Limb (tissue), 2 donors: ENCODE results near the gene GNA15.
"Not testable (repeated sequence)": the region's sequence is repeated elsewhere in the genome, so short reads cannot be mapped to it uniquely, and the experiment has no call there.

Experiments used
- DNase-seq, 2 donors: peaks; one replicate each; pipeline ENCODE4 v3.0.0-alpha.2; 2016; ENCODE audit errors: extremely low spot score in 2 of 2

Gene GNA15

GRCh38 chr19:3172673-3173000 lies 36.8 kb downstream of the GNA15 start:
- not testable (repeated sequence) for DNase-seq

DNA sequence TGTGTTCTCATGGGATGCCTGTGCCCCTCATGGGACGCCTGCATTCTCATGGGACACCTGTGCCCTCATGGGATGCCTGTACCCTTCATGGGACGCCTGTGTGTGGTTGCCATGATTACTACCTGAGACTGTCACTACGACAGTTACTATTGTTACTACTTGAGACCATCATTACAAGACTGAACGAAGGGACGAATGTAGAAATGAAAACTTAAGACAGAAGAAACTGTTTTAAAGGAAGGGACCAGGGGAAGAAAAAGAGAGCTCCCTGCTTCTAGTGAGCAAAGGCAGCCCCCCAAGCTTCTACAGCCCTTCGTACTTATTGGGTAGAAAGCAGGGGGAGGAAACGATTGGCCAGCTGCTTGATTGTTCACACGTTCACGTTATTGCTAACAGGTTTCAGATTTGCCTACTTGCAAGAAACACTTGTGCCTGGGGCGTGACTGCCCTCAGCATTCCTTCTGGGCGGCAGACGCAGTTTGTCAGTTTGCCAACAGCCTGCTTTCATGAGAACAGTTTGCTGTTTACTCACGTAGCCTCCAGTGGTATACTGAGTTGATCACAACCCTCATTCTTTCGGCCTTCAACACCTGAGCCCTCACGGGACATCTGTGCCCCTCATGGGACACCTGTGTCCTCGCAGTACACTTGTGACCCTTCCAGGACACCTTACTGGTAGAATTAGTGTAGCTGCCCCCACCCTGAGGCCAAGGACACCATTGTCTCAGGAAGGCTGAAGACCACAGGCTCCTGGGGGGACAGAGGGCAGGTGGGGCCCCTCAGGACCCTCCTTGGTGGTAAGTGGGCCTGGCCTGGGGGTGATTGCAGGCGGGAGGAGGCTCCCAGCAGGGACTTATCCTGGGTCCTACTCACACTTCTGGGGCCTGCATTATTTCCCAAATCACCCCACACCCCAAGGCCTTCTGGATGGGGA lies 40.2 kb downstream of the GNA15 start:
- peak; percentile 21 to 36 for DNase-seq

DNA sequence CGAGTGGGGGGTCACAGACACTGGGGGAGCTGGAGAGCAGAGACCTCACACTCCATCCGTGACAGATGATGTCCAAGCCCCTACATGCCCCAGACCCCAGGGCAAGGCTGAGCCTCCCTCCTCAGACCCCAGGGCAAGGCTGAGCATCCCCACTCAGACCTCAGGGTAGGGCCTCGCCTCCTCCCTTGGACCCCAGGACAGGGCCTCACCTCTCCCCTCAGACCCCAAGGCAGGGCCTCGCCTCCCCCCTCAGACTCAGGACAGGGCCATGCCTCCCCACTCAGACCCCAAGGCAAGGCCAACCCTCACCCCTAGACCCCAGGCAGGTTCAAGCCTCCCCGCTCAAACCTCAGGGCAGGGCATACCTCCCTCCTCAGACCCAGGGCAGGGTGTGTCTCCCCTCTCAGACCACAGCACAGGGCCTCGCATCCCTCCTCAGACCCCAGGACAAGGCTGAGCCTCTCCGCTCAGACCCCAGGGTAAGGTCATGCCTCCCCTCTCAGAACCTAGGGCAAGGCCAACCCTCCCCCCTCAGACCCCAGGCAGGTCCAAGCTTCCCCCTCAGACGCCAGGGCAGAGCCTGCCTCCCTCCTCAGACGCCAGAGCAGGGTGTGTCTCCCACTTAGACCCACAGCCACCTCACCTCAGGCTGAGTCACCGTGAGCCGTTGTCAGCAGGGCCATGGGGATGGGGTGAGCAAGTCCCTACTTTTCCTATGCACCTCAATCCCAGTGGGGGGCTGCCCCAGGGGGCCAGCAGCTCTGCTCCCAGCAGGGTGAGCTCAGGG lies 41.1 kb downstream of the GNA15 start:
- DNase-seq = peak in 1 of 2 donors; percentile 29

DNA sequence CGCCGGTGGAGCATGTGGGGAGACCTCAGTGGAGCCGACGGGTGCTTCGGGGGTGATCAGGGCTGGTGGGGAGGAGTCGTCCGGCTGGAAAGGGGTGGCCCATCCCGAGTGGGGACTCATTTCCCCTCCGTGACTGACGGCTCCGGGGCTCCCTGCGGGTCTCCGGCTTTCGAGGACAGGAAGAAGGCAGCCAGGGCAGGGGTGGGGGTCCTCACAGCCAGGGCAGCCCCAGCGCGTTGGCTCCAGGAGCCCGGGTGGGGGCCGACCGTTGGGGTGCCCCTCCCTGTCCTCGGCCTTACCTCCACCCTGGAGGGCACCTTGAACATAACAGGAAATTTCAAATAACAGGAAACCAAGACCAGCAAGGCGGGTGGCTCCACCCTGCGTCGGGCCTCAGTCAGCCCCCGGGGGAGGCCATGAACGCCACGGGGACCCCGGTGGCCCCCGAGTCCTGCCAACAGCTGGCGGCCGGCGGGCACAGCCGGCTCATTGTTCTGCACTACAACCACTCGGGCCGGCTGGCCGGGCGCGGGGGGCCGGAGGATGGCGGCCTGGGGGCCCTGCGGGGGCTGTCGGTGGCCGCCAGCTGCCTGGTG lies 42.6 kb downstream of the GNA15 start, which contains the start of gene S1PR4:
TSS of gene S1PR4 (plus strand) at position 393 of the 596 bp plus-strand sequence. CDS start at position 417, 24 bp downstream.
- DNase-seq = peak in 1 of 2 donors; percentile 27

DNA sequence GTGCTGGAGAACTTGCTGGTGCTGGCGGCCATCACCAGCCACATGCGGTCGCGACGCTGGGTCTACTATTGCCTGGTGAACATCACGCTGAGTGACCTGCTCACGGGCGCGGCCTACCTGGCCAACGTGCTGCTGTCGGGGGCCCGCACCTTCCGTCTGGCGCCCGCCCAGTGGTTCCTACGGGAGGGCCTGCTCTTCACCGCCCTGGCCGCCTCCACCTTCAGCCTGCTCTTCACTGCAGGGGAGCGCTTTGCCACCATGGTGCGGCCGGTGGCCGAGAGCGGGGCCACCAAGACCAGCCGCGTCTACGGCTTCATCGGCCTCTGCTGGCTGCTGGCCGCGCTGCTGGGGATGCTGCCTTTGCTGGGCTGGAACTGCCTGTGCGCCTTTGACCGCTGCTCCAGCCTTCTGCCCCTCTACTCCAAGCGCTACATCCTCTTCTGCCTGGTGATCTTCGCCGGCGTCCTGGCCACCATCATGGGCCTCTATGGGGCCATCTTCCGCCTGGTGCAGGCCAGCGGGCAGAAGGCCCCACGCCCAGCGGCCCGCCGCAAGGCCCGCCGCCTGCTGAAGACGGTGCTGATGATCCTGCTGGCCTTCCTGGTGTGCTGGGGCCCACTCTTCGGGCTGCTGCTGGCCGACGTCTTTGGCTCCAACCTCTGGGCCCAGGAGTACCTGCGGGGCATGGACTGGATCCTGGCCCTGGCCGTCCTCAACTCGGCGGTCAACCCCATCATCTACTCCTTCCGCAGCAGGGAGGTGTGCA lies 43.3 kb downstream of the GNA15 start:
- DNase-seq = peak in 1 of 2 donors; percentile 20

GRCh38 chr19:3179739-3180293 lies 44.0 kb downstream of the GNA15 start:
- peak in 1 of 2 donors; percentile 24 for DNase-seq

DNA sequence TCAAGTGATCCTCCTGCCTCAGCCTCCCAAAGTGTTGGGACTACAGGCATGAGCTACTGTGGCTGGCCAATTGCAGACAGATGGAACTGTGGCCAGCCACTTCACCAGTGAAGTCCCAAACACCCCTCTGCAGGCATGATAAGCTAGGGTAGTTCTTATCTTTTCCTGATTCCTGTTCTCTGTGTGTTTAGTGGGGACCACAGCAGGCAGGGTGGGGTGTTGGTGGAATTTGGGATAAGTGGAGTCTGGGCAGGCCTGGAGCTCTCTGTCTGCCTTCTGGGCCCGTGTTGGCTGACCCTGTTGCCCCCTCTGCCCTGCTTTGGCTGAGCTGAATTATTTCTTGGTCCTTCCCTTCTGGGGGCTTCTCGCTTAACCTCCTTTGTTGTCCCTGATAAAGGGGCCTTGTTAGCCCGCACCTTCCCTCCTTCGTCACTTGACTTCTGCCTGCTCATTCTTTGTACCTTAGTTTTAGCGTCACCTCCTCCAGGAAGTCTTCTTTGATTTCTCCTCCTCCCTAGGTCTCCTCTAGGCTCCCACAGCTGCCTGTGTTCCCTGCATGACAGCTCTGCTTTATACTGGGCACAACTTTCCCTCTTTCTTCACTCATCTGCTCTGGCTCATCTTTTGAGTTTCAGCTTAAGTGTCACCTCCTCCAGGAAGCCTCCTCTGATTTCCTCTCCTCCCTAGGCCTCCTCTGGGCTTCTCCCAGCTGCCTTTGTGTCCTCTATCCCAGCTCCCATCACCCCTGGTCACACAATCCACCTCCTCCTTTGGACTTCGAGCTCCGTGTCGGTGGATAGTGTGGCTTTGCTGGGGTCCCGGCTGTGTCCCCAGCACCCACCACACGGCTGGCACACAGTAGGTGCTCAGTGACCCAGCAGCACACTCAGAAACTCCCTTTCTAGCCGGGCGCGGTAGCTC lies 48.1 kb downstream of the GNA15 start:
- DNase-seq = no peak

DNA sequence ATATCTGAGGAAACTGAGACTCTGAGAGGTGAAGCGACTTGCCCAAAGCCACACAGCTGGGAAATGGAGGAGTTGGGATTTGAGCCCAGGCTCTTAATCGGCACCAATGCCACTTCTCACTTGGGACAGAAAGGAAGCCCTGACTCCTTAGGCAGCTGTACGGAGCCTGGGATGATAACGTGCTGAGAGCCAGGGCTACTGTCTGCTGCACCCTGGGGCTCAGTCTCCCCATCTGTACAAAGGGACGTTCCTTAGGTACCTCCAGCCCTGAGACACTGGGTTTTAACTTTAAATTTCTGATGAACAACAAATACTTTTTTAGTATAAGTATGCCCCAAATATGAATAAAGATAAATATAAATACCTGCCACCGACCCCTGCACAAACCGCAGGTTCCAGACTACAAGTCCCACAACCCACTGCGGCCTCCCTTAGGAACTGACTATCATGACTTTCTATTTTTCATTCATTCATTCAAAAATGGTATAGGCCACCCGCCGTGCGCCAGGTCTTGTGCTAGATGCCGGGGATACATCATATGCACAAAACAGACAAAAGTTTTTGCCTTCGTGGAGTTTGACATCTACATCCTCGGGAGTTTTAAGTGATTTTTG lies 49.1 kb downstream of the GNA15 start:
- DNase-seq = peak in 1 of 2 donors; percentile 87

- DNase-seq = peak; percentile 97 to 98
Observed at GRCh38 chr19:3185461-3186159, 49.8 kb downstream of the GNA15 start, which contains the start of gene NCLN. Gene NCLN, plus strand, starts transcription at chr19:3185930. Its CDS starts 101 bp downstream, at chr19:3186031.

DNA sequence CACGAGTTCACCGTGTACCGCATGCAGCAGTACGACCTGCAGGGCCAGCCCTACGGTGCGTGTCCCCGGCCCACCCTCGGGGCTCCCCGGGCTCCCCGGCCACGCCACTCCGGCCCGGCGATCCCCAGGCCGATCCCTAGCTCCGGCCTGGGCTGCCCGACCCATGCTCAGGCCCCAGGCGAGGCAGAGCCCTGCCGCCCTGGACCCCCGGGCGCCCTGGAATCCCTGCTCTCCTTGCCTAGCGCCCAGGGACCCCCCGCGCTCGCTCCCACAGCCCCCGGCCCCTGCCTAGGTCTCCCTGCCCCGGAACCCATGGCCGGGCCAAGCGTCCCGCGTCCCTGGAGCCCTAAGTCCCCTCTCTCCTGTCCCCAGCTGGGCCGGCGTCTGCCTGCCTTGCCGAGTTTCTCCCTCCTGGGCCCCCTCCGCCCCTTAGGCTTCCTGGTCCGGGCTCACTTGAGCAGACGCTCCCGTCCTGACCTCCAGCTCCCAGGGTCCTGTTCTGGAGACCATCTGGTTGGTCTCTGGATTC lies 50.4 kb downstream of the GNA15 start:
- no peak for DNase-seq

- no peak for DNase-seq
Observed at GRCh38 chr19:3186891-3187661, 51.2 kb downstream of the GNA15 start.

DNA sequence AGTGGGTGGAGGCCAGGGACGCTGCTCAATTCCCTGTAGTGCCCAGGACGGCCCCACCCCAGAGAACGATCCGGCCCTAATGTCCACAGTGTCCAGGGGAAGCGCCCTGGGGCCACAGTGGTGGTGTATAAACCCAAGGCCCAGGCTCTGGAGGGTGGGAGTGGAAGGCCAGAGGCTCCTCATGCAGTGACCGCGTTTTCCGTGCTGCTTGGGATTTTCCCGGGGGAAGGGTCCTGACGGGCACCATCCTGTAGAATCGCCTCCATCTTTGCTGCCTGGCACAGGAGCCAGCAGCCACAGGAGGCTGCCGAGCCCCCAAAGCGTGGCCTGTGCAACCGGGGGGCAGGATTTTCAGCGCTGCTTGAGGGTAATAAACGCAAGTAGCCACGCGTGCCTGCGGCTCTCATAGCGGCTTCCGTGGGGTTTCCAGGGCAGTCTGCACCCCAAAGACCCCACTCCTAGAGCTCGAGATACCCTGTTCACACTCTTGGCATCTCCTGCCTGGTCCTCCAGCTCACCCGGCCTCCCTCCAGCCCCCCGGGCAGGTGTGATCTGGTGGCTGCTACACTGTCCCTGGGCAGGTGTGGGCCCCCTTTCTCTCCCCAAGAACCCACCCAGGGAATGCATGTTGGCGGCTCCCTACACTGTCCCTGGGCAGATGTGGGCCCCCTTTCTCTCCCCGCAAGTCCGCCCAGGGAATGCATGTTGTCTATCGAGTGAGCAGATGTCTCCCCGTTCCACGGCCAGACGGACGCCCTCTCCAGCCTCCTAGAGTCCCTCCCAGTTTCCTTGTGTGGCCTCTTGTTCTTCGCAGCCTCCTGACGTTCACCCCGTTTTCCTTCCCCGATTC lies 52.1 kb downstream of the GNA15 start:
- no peak for DNase-seq

GRCh38 chr19:3188627-3189596 lies 53.1 kb downstream of the GNA15 start:
- no peak for DNase-seq

DNA sequence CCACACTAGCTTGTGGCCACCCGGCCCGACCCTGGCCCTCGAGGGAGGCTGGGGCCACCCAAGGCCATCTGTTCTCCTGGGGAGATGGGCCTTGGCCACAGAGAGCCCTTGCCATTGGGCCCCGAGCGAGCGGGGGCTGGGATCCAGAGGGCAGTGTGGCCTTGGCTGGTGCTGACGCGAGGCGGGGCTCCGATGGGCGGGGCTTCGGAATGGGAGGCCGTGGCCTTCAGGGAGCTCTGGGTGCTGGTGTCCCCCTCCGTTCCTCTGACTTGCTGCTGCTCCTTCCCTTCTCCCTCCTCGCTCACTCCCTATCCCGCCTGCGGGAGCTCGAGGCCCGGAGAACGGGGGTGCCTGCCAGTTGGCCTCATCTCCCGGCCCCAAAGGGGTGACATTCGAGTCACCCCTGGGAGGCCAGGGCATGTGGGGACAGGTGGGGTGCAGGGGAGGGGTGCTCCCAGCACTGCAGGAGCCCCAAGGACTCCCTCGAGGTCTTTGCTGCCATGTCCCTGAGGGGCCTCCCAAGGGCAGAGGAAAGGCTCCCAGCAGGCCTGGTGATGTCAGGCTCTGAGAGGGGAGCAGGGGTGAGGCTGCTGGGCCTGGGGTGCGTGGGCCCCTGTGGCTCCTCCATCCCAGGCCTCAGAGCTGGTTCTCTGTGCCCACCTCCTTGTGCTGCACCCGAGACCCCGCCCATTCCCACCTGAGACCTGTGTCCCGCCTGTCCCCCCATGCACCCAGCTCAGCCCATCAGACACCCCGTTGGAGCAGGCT lies 54.1 kb downstream of the GNA15 start:
- DNase-seq = no peak

DNA sequence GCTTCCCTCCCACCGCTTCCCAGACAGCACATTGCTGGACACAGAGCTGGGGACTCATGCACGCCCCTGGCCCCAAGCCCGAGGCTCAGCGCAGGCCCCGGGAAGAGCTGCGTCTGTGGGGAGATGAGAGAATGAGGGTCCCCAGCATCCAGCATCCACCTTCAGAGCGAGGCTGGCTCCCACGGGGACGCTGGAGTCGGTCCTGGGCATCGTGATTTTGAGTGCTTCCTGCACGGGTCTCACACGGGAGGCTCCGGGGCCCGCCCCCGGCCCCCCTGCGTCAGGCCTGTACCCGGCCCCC lies 54.6 kb downstream of the GNA15 start:
- DNase-seq = no peak
